WTC11 (cell line): Measurements from ENCODE around the gene MID1. TPM values are rescaled to one million over a fixed set of nuclear protein-coding genes. Genes with fewer than 3 reads are reported as not detected.

ENCODE experiments used
- ATAC-seq: fragments of 200-7000 bp; cut with Tn5 transposase; 2 replicates; pipeline ENCODE4 v1.10.0; 2021; ENCODE audit warnings: mild to moderate bottlenecking, moderate library complexity
- CTCF ChIA-PET: fragments of 300-600 bp; sonication (Branson Sonifier 250); formaldehyde crosslinking; loops from one replicate; lab custom pipeline; 2021; ENCODE audit warnings: antibody characterized with exemption; lab: Charles Lee
- POLR2A ChIA-PET: fragments of 350-600 bp; sonication (Branson Sonifier 250); formaldehyde crosslinking; loops from one replicate; lab custom pipeline; 2021; ENCODE audit warnings: antibody characterized with exemption; lab: Charles Lee
- DNase-seq: peaks from one replicate; pipeline ENCODE4 v3.0.0; 2021; ENCODE audit warnings: low spot score
- H3K27ac Mint-ChIP-seq: 2 replicates; pipeline ENCODE4 v1.8.0; 2021; ENCODE audit warnings: mixed read lengths
- H3K27me3 Mint-ChIP-seq: 2 replicates; pipeline ENCODE4 v1.8.0; 2021; ENCODE audit warnings: low read depth, mild to moderate bottlenecking, moderate library complexity, mixed read lengths
- H3K36me3 Mint-ChIP-seq: 2 replicates; pipeline ENCODE4 v1.8.0; 2021; ENCODE audit warnings: mixed read lengths
- H3K4me1 Mint-ChIP-seq: 2 replicates; pipeline ENCODE4 v1.8.0; 2022; ENCODE audit warnings: mixed read lengths
- H3K4me3 Mint-ChIP-seq: 2 replicates; pipeline ENCODE4 v1.8.0; 2021; ENCODE audit warnings: mild to moderate bottlenecking, moderate library complexity, mixed read lengths
- H3K9me3 Mint-ChIP-seq: 2 replicates; pipeline ENCODE4 v1.8.0; 2021; ENCODE audit warnings: mixed read lengths
- total RNA-seq: library from RNA; stranded (reverse); gene quantifications from 3 replicates; pipeline ENCODE4 v1.2.3, GENCODE V29; 2021
- TF ChIP-seq, protein P1 (sequence below): sonication (generic); formaldehyde crosslinking; IDR thresholded peaks from 2 replicates; pipeline ENCODE4 v1.8.0; 2022; ENCODE audit warnings: mild to moderate bottlenecking, missing genetic modification reagents
- TF ChIP-seq, protein P2 (sequence below): fragments of 250-450 bp; sonication (Bioruptor Pico); IDR thresholded peaks from 2 replicates; pipeline ENCODE4 v1.9.0; 2021; ENCODE audit warnings: mild to moderate bottlenecking

The MID1 gene
- total RNA-seq, 1 experiment from 2014 or later = 52.2 TPM

DNA sequence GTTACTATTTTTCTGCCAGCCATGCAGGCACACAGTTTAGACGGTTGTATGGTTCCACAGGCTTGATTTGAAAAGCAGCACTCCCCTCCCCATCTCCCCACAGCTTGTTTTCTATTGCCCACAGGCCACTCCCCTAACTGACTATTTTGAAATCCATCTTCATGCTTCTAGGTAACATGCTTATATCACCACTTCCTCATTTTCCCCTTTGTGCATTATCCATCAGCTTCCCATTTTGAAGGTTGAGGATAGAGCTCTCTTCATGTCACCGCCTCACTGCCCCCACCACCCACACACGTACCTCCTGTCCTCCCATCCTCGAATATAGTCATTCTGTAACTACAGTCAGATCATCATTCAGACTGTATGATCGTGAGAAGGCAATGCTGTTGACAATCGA lies 224.7 kb downstream of the MID1 start:
- peaks cover 24% of the 10 kb centered on the region for H3K4me1 Mint-ChIP-seq
- ChIA-PET POLR2A (no interaction called here), CTCF (no interaction called here)
- no peaks in the 10 kb centered on the region for H3K36me3 Mint-ChIP-seq
- DNase-seq = no peak
- no peak overlapping the region for H3K4me3 Mint-ChIP-seq
- H3K27ac Mint-ChIP-seq = no peak overlapping the region
- no peak for ATAC-seq
- H3K27me3 Mint-ChIP-seq = no peaks in the 10 kb centered on the region; the same call in 1 of the 2 replicates
- no peaks in the 10 kb centered on the region for H3K9me3 Mint-ChIP-seq
- TF ChIP-seq, protein P1, sequence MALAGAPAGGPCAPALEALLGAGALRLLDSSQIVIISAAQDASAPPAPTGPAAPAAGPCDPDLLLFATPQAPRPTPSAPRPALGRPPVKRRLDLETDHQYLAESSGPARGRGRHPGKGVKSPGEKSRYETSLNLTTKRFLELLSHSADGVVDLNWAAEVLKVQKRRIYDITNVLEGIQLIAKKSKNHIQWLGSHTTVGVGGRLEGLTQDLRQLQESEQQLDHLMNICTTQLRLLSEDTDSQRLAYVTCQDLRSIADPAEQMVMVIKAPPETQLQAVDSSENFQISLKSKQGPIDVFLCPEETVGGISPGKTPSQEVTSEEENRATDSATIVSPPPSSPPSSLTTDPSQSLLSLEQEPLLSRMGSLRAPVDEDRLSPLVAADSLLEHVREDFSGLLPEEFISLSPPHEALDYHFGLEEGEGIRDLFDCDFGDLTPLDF (CRISPR knock-in tag) = no peak
- TF ChIP-seq, protein P2, sequence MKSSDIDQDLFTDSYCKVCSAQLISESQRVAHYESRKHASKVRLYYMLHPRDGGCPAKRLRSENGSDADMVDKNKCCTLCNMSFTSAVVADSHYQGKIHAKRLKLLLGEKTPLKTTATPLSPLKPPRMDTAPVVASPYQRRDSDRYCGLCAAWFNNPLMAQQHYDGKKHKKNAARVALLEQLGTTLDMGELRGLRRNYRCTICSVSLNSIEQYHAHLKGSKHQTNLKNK = no peak
- TF ChIP-seq, all 79 proteins: peak for 0
